Ishikawa (cell line): ENCODE results near the gene PRR20C.
"Not testable (repeated sequence)": the region's sequence is repeated elsewhere in the genome, so short reads cannot be mapped to it uniquely, and the experiment has no call there.

Source experiments
- CEBPB ChIP-seq: IDR thresholded peaks from 2 replicates; pipeline ENCODE4 v1.6.1; 2012
- MAX ChIP-seq: IDR thresholded peaks from 2 replicates; pipeline ENCODE4 v1.6.1; 2012
- REST ChIP-seq: IDR thresholded peaks from 2 replicates; pipeline ENCODE4 v1.6.1; 2012; ENCODE audit warnings: low read depth, mild to moderate bottlenecking
- TAF1 ChIP-seq: IDR thresholded peaks from 2 replicates; pipeline ENCODE4 v1.6.1; 2012; ENCODE audit warnings: low read depth, mild to moderate bottlenecking
- YY1 ChIP-seq: IDR thresholded peaks from 2 replicates; pipeline ENCODE4 v1.6.1; 2012; ENCODE audit warnings: low read depth

- not testable (repeated sequence) for TF ChIP-seq TAF1, REST, CEBPB, MAX, YY1
These were observed 13.0 kb downstream of the PRR20C start, which contains the start of gene PRR20E for GRCh38 chr13:57166897-57167296.
